HEK293 (cell line): ENCODE measurements around the gene TKTL1.

Experiments used
- CTCF ChIA-PET: fragments of 350-600 bp; formaldehyde crosslinking; extraction: SDS; loops from one replicate; lab custom pipeline; 2021; ENCODE audit warnings: antibody characterized with exemption; lab: Yijun Ruan, JAX
- POLR2A ChIA-PET: fragments of 300-600 bp; formaldehyde crosslinking; extraction: SDS; loops from one replicate; lab custom pipeline; 2020; ENCODE audit warnings: antibody characterized with exemption, inconsistent platforms; lab: Yijun Ruan, JAX
- H3K27ac ChIP-seq: fragments of 200-500 bp; sonication (Bioruptor generic); 2 replicates; pipeline ENCODE4 v1.5.1; 2014; ENCODE audit warnings: low read depth, low read length, control low read depth, inconsistent platforms; ENCODE audit errors: extremely low read depth
- H3K36me3 ChIP-seq, 2 experiments: fragments of 200-500 bp in 1 of 2; sonication (Bioruptor generic) in 1 of 2; 1 replicate in 1 of 2; 2 replicates in 1 of 2; pipeline ENCODE4 v1.5.1; 2014 to 2017; ENCODE audit warnings: inconsistent platforms in 2 of 2, low read length in 2 of 2; ENCODE audit not compliant: control insufficient read depth in 2 of 2, insufficient read depth in 1 of 2
- H3K4me1 ChIP-seq: fragments of 200-500 bp; sonication (Bioruptor generic); 2 replicates; pipeline ENCODE4 v1.5.1; 2014; ENCODE audit warnings: mild to moderate bottlenecking, low read length, inconsistent platforms; ENCODE audit not compliant: control insufficient read depth, insufficient read depth
- H3K4me3 ChIP-seq: 2 replicates; pipeline ENCODE4 v1.5.1; 2011; ENCODE audit warnings: low read depth, mild to moderate bottlenecking, control low read depth, low read length, moderate library complexity
- H3K9me3 ChIP-seq: fragments of 200-500 bp; sonication (Bioruptor generic); 2 replicates; pipeline ENCODE4 v1.5.1; 2014; ENCODE audit warnings: low read depth, low read length, inconsistent platforms; ENCODE audit not compliant: control insufficient read depth, insufficient read depth
- GFI1B ChIP-seq: fragments of 450-650 bp; formaldehyde crosslinking; IDR thresholded peaks from 2 replicates; pipeline ENCODE4 v1.5.1; 2016; ENCODE audit warnings: missing biosample characterization, missing genetic modification characterization
- HIC1 ChIP-seq: fragments of 450-650 bp; formaldehyde crosslinking; IDR thresholded peaks from 2 replicates; pipeline ENCODE4 v1.5.1; 2016; ENCODE audit warnings: missing biosample characterization, missing genetic modification characterization
- HOXC10 ChIP-seq: sonication (generic); formaldehyde crosslinking; IDR thresholded peaks from 2 replicates; pipeline ENCODE4 v1.8.1; 2023; ENCODE audit warnings: mild to moderate bottlenecking, missing genetic modification reagents
- KLF1 ChIP-seq: fragments of 450-650 bp; formaldehyde crosslinking; IDR thresholded peaks from 2 replicates; pipeline ENCODE4 v1.5.1; 2016; ENCODE audit warnings: missing biosample characterization, missing genetic modification characterization
- KLF10 ChIP-seq: fragments of 450-650 bp; IDR thresholded peaks from 2 replicates; pipeline ENCODE4 v1.5.1; 2018; ENCODE audit warnings: missing biosample characterization, mild to moderate bottlenecking, missing genetic modification characterization
- KLF8 ChIP-seq: fragments of 450-650 bp; formaldehyde crosslinking; IDR thresholded peaks from 2 replicates; pipeline ENCODE4 v1.5.1; 2016; ENCODE audit warnings: missing biosample characterization, missing genetic modification characterization
- KLF9 ChIP-seq: fragments of 450-650 bp; formaldehyde crosslinking; IDR thresholded peaks from 2 replicates; pipeline ENCODE4 v1.5.1; 2016; ENCODE audit warnings: missing biosample characterization, missing genetic modification characterization, low read depth
- SETDB1 ChIP-seq: IDR thresholded peaks from one replicate; pipeline ENCODE4 v1.6.1; 2017; ENCODE audit warnings: mild to moderate bottlenecking, low read length, moderate library complexity, mixed read lengths; ENCODE audit not compliant: insufficient read length
- ZNF155 ChIP-seq: fragments of 450-650 bp; formaldehyde crosslinking; IDR thresholded peaks from 2 replicates; pipeline ENCODE4 v1.5.1; 2016; ENCODE audit warnings: missing biosample characterization, missing genetic modification characterization
- ZNF18 ChIP-seq: fragments of 450-650 bp; formaldehyde crosslinking; IDR thresholded peaks from 2 replicates; pipeline ENCODE4 v1.5.1; 2016; ENCODE audit warnings: missing biosample characterization, missing genetic modification characterization
- ZNF404 ChIP-seq: fragments of 450-650 bp; formaldehyde crosslinking; IDR thresholded peaks from 2 replicates; pipeline ENCODE4 v1.5.1; 2017; ENCODE audit warnings: missing biosample characterization, missing genetic modification characterization
- ZNF473 ChIP-seq: fragments of 450-650 bp; formaldehyde crosslinking; IDR thresholded peaks from 2 replicates; pipeline ENCODE4 v1.5.1; 2017; ENCODE audit warnings: missing biosample characterization, missing genetic modification characterization
- ZNF555 ChIP-seq: fragments of 450-650 bp; formaldehyde crosslinking; conservative IDR thresholded peaks from 2 replicates; pipeline ENCODE4 v1.5.1; 2017; ENCODE audit warnings: missing biosample characterization, mild to moderate bottlenecking, missing genetic modification characterization, inconsistent platforms
- ZNF560 ChIP-seq: fragments of 450-650 bp; formaldehyde crosslinking; IDR thresholded peaks from 2 replicates; pipeline ENCODE4 v1.5.1; 2017; ENCODE audit warnings: missing biosample characterization, missing genetic modification characterization, borderline replicate concordance
- ZNF621 ChIP-seq: fragments of 450-650 bp; formaldehyde crosslinking; IDR thresholded peaks from 2 replicates; pipeline ENCODE4 v1.5.1; 2017; ENCODE audit warnings: missing biosample characterization, missing genetic modification characterization
- ZNF626 ChIP-seq: fragments of 450-650 bp; sonication (Bioruptor Pico); formaldehyde crosslinking; IDR thresholded peaks from 2 replicates; pipeline ENCODE4 v1.5.1; 2018; ENCODE audit warnings: missing biosample characterization, missing genetic modification characterization, inconsistent platforms
- ZNF658 ChIP-seq: fragments of 450-650 bp; formaldehyde crosslinking; IDR thresholded peaks from 2 replicates; pipeline ENCODE4; 2016; ENCODE audit warnings: missing biosample characterization, missing genetic modification characterization
- ZXDB ChIP-seq: fragments of 450-650 bp; formaldehyde crosslinking; IDR thresholded peaks from 2 replicates; pipeline ENCODE4 v1.5.1; 2016; ENCODE audit warnings: missing biosample characterization, missing genetic modification characterization
- TF ChIP-seq, protein P1 (sequence below): sonication (generic); formaldehyde crosslinking; IDR thresholded peaks from 2 replicates; pipeline ENCODE4 v1.8.1; 2022; ENCODE audit warnings: mild to moderate bottlenecking, moderate library complexity, missing genetic modification reagents

Gene TKTL1

DNA sequence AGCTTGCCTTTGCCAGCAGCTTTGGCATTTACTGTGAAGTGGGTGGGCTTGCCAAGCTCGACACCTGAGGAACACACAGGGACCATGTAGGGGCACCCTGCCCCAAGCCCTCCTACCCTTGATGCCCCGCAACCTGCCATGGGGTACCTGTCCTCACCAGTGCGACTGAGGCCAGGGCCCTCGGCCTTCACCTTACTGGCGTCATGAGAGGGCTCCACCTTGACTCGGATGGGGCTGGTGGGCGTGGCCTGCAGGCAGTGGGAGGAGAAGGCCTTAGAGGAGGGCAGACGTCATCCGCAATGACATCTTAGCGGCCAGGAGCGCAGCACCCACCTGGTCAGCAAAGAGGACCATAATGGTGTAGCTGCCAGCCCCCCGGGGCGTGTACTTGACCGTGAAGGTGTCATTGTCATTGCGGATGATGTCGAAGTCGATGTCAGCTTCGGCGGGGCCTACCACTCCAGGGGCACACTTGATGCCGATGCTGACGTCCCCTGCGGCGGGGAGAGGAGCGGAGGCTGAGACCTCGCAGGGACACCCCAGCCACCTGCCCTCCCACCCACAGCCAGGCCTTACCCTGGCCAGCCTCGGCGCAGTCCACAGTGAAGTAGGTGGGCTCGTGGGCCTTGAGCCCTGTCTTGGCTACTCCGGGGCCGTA lies 66.6 kb downstream of the TKTL1 start:
- H3K36me3 ChIP-seq: peaks cover 18 to 96% of the 10 kb centered on the region in 2 experiments; a peak in 2 of 3 replicates
- POLR2A ChIA-PET: interaction anchor here (0.7 to 2.1 kb wide), 4 partner anchors 8 to 12 kb away, joined by 3 to 10 read pairs (median 4); no protein-coding TSS in a partner anchor
- no peaks in the 10 kb centered on the region for H3K4me1 ChIP-seq
- no peaks in the 10 kb centered on the region for H3K9me3 ChIP-seq
- H3K27ac ChIP-seq: no peak overlapping the region
- no peak overlapping the region for H3K4me3 ChIP-seq
- CTCF ChIA-PET: interaction anchor here (0.6 to 1.8 kb wide), 2 partner anchors 174 to 348 kb away, joined by 3 to 6 read pairs; no protein-coding TSS in a partner anchor
- 0 out of 2 replicates have a peak, but pooled peaks have one; percentile 25 for TF ChIP-seq KLF9 (tag by site-specific recombination)
- TF ChIP-seq HIC1 (tag by site-specific recombination): 0 out of 2 replicates have a peak, but pooled peaks have one; percentile 25
- no peak for TF ChIP-seq ZNF18
- TF ChIP-seq, all 188 proteins: peak for 2

DNA sequence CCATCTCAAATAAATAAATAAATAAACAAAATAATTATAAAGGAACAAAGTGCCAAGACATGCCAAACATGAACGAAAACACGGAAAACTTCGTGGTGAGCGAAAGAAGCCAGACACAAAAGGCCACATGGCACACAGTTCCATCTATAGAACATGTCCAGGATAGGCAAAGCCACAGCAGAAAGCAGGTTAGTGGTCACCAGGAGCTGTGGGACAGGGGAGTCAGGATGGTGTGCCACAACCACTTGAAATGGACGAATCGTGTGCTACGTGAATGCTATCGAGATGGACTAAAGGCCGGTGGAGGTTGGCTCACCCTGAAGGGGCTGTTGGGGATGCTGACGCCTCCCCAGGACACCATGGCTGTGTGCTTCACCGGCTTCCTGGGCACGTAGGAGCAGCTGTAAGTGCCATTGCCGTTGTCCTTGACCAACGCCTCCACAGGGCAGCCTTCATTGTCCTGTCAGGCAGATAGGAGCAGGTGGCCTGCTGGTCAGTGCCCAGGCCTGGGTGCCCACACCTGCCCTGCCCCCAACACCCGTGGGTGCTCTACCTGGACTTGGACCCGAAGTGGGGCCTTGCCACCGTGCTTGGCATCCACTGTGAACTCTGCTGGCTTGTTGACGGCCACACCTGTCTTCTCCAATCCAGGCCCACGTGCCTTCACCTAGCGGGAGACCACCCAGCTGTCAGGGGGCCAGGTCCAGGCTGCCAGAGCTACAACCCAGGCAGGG lies 68.3 kb downstream of the TKTL1 start:
- POLR2A ChIA-PET: interaction anchor here (1.9 kb wide), 1 partner anchor 10 kb away, joined by 6 read pairs; no protein-coding TSS in a partner anchor
- Histone ChIP-seq H3K36me3 (peaks cover 15 to 96% of the 10 kb centered on the region in 2 experiments; a peak in 2 of 3 replicates), H3K4me1 (0 out of 2 replicates have a peak, but pooled peaks cover 4% of the 10 kb centered on the region), H3K9me3 (no peaks in the 10 kb centered on the region), H3K4me3 (no peak overlapping the region), H3K27ac (no peak overlapping the region)
- CTCF ChIA-PET: interaction anchor here (1.0 kb wide), 1 partner anchor 10 kb away, joined by 3 read pairs; no protein-coding TSS in a partner anchor
- TF ChIP-seq HIC1 (tag by site-specific recombination) (peak; percentile 48; the same call in 1 of the 2 replicates), ZNF555 (no peak), ZXDB (no peak), ZNF155 (no peak), ZNF626 (tag by site-specific recombination) (no peak)
- TF ChIP-seq, protein P1, sequence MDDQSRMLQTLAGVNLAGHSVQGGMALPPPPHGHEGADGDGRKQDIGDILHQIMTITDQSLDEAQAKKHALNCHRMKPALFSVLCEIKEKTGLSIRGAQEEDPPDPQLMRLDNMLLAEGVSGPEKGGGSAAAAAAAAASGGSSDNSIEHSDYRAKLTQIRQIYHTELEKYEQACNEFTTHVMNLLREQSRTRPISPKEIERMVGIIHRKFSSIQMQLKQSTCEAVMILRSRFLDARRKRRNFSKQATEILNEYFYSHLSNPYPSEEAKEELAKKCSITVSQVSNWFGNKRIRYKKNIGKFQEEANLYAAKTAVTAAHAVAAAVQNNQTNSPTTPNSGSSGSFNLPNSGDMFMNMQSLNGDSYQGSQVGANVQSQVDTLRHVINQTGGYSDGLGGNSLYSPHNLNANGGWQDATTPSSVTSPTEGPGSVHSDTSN: 0 out of 2 replicates have a peak, but pooled peaks have one; percentile 6
- TF ChIP-seq, all 188 proteins: peak for 2

DNA sequence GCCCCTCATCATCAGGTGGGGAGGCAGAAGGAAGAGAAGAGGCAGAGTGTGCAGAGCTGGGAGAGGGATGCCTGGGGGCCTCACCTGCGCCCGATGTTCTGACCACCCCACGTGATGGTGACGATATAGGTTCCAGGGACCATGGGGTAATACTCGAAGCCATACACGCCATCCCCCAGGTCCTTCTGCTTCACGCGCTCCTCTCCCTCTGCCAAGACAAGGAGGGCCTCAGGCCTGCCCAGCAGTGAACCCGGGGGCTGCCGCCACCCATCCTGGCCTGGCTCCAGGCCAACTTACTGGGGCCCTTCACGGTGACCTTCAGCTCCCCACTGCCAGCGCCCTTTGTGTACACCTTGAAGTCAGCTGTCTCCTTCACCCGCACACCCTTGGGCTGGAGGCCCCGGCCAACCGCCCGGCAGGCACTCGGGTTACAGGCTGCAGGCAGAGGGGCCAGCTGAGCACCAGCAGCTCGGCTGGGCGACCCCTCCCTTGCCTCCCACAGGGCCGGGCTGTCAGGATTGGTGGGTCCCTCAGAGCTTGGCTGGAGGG lies 69.5 kb downstream of the TKTL1 start:
- no peak overlapping the region for H3K27ac ChIP-seq
- peaks cover 15 to 91% of the 10 kb centered on the region in 2 experiments; a peak in 2 of 3 replicates for H3K36me3 ChIP-seq
- no peaks in the 10 kb centered on the region for H3K9me3 ChIP-seq
- ChIA-PET POLR2A (interaction anchor here (1.1 to 1.9 kb wide), 5 partner anchors 8 to 17 kb away, joined by 3 to 7 read pairs (median 4); partner anchors contain the start of genes EMD and FLNA), CTCF (interaction anchor here (0.6 kb wide), 3 partner anchors 17 to 431 kb away, joined by 3 read pairs; partner anchors contain the start of gene RPL10)
- H3K4me3 ChIP-seq: no peak overlapping the region
- H3K4me1 ChIP-seq: 0 out of 2 replicates have a peak, but pooled peaks cover 4% of the 10 kb centered on the region
- TF ChIP-seq KLF1 (tag by site-specific recombination) (no peak), ZNF658 (tag by site-specific recombination) (no peak), SETDB1 (no peak), HOXC10 (no peak), ZNF473 (tag by site-specific recombination) (no peak), GFI1B (tag by site-specific recombination) (no peak), ZNF621 (tag by site-specific recombination) (no peak), KLF8 (tag by site-specific recombination) (no peak), ZNF560 (tag by site-specific recombination) (no peak), KLF10 (tag by site-specific recombination) (no peak), ZNF404 (tag by site-specific recombination) (no peak)
- TF ChIP-seq, protein P1: no peak
